H4 (cell line): ENCODE results near the gene PDGFRB. TPM values are rescaled to one million over a fixed set of nuclear protein-coding genes. Genes with fewer than 3 reads are reported as not detected.
A peak's percentile ranks its signal among the peaks of the same experiment; 100 is the strongest.

Source experiments
- DNase-seq: peaks from one replicate; pipeline ENCODE4 v3.0.0-alpha.2; 2015; ENCODE audit warnings: low spot score
- total RNA-seq: library from RNA; depleted of rRNA; stranded (reverse); fragments of >200 nt; shearing (Covaris generic); gene quantifications from 2 replicates; pipeline ENCODE4 v1.2.3, GENCODE V29; 2014

Gene PDGFRB
- total RNA-seq, 1 experiment from 2014 or later, result 30.1 TPM

- no peak for DNase-seq
Measured at GRCh38 chr5:150163035-150163434, 7.4 kb upstream of the PDGFRB start.

GRCh38 chr5:150162142-150162513 lies 6.5 kb upstream of the PDGFRB start:
- no peak for DNase-seq

- peak; percentile 66 for DNase-seq
Measured at GRCh38 chr5:150161242-150162141, 5.8 kb upstream of the PDGFRB start.

- no peak for DNase-seq
Measured at GRCh38 chr5:150160448-150161081, 4.9 kb upstream of the PDGFRB start.

- DNase-seq, result no peak
Measured at GRCh38 chr5:150159741-150160179, 4.1 kb upstream of the PDGFRB start.

DNA sequence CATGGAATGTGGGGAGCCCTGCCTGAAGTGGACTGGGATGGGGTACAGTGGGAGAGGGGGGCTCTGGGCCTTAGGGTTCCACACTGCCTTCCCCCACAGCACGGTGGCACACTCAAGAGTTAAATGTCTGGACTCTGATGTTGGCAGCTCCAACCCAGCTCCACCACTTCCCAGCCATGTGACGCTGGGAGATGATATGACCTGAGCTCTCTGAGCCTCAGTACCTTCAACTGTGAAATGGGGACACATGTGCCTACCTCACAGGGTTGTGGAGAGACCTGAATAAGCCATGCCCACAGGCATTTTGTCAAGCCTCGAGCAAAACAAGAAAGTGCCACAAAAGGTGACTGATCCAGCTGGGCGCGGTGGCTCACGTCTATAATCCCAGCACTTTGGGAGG lies 3.4 kb upstream of the PDGFRB start:
- DNase-seq, result no peak

- DNase-seq, result no peak
Measured at GRCh38 chr5:150158170-150158949, 2.7 kb upstream of the PDGFRB start.

DNA sequence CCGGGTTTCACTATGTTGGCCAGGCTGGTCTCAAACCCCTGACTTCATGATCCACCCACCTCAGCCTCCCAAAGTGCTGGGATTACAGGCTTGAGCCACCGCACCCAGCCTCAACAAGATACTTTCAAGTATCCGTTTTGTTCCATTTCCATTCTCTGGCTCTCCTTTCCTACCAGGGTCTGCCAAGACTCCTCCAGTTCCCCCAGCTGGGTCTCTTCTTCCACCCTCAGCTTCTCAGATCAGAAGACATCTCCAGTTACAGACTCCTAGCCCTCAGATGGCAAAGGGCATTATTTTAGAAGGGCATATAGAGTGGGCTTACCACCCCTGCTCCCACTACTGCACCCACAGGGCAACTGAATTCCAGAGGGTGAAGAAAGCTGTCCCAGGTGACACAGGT lies 1.5 kb upstream of the PDGFRB start:
- no peak for DNase-seq

- DNase-seq, result no peak
Measured at GRCh38 chr5:150156540-150156939, 895 bp upstream of the PDGFRB start.

DNA sequence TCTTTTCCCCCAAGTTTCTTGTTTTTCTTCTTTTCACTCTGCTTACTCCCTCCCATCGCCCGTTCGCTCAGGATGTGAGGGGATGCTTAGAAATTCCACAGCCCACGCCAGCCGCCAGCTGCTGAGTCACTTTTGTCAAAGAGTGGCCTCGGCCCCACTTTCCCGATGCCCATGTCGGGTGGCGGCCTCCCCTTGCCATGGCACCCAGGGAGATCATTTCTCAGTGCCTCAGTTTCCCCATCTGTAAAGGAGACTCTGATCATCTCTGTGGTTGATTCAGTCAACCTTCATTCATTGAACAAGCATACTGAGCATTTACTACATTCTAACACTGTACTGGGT lies 353 bp upstream of the PDGFRB start:
- DNase-seq, result no peak

DNA sequence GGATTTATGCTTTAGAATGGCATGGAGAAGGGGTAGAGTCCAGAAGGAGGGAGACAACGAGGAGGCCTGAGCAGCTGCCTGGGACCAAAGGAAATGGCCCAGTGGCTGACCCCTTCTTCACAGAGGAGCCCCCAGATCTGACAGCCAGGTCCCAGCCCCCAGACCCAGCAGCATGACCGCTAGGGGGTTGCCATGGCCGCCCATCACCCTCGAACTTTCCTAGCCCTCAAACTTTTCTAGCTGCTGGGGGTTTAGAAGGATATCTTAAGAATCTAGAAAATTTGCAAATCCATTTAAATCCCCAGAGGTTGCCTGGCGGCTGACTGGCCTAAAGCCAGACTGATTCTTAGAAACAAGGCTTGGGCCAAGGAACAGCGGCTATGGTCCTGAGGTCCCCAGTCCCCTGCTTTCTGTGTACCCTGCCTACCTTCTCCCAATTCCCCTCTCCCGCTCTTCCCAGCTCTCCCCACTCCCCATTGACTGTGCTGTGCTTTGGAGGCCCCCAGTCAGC lies 972 bp downstream of the PDGFRB start:
- DNase-seq, result no peak

DNA sequence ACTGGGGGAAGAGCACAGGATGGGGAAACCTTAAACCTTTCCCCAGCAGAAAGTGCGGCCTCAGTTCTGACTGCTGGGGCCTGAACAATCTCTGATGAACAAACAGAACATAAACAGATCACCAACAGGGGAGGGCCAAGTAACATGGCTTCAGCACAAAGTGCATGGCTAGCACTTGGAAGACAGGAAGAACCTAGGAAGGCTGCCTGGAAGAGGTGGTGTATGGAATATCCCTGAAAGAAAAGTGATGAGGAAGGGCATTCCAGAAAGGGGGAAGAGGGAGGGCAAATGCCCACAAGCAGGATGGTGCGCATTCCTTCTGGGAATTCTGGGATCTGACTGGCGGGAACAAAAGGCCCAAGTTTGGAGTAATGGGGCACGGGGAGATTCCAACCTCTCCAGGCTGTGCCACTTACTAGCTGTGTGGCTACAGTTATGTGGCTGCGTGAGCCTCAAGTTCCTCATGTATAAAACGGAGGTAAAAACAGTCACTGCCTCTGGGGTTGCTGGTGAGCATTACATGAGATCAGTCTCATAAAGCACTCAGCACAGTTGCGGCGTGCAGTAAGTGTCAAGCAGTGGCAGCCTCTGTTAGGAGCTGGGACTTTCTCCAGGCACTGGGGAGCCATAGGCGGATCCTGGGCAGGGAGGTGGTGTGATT lies 1.6 kb downstream of the PDGFRB start:
- peak; percentile 74 for DNase-seq

- no peak for DNase-seq
Measured at GRCh38 chr5:150153483-150153882, 2.2 kb downstream of the PDGFRB start.

DNA sequence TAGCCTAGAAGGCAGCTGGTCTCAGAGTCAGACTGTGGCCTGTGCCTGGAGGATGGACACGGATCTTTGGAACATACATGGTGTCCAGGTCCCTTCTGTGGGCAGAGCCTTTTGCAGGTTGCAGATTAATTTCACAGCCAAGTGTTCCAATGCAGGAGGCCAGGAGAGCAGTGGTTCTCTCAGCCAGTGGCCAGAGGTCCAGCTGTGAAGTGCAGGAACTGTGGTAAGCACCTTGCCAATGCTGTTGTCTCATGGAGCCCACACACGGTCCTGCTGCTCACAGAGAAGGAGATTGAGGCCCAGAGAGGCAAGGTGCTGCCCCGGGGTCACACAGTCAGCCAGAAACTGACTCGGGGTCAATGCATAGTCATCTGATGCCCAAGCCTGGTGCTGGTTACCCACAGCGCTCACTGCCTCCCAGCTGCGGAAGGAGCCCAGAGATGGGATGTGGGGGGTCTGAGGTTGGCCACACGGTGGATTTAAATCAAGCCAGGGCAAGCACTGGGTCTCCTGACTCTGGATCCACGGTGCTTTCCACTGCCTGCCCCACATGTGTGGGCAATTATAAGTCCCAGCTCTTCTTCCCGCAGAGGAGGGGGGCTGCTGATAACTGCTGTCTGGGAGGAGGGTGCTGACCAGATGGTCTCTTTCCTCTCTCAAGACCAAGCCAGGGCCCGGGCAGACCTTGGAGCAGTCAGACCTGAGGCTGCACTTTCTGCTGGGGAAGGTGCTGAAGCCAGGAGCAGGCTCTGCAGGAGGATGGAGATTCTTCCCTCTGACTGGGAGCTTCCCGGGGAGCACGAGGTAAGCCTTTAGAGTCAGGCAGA lies 2.8 kb downstream of the PDGFRB start:
- DNase-seq, result no peak

DNA sequence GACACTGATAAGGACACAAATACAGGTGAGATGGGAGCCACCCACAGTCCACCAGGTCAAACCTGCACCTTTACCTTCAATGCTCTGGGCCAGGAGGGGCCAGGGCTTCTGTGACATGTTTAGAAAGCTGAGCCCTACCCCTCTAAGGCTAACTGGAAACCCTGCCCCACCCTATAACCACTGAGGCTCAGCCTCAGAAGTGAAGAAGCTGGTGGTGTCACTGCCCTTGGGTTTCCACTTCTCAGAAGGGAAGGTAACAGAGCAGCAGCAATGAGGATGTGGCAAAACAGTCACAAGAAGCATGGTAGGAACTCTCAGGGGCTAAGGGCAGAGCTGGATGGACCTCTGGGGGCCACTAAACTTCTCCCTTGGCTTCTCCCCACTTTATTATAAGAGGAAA lies 6.0 kb downstream of the PDGFRB start:
- no peak for DNase-seq

GRCh38 chr5:150148117-150148927 lies 7.3 kb downstream of the PDGFRB start:
- DNase-seq, result no peak

DNA sequence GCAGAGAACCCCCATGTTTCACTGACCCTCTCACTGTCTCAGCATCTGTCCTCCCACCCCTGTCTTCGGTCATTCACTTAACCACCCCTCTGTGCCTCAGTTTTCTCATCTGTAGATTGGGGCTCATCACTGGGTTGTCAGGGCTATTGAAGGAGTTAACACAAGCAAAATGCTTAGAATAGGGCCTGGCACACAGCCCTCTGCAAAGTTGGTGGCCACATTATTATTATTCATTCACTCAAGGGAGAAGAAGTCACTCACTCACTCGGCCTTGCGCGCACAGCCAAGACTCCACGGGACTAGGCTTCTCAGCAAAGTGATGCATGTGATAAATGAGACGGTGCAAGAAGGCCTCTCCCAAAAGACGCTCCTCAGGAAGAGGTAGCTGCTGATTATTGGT lies 8.0 kb downstream of the PDGFRB start:
- no peak for DNase-seq

DNA sequence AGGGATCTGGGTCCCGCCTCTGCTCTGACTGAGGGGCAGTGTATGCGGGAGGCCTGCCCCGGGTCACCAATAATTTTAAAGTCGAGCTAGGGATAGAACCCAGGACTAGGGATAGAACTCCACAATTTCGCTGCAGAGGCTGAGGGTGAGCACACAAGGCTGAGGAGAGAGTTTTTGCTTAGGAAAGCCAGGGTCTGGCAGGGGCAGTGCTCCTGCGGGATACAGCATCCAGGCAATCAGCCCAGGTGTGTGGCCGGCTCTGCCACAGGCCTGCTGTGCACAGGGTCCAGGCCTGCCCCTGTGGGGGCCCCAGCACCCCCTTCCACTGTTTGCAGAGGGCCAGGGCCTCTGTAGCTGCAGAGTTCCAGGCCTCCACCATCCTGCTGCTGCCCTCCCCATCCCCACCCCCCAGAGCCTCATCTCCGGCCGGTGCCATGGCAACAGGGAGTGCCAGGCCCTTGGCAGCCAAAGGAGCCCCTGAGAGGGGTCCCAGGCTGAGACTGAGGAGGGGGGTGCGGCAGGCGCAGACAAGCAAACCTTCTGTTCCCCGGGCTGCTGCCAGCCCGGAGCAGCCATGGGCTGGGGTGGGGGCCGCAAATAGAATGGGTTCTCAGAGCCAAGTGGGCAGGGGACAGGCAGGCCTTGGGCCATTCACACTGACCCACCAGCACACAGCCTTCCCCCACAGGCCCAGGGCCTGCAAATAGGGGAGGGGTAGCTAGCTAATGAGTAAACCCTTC lies 8.6 kb downstream of the PDGFRB start:
- DNase-seq, result no peak

DNA sequence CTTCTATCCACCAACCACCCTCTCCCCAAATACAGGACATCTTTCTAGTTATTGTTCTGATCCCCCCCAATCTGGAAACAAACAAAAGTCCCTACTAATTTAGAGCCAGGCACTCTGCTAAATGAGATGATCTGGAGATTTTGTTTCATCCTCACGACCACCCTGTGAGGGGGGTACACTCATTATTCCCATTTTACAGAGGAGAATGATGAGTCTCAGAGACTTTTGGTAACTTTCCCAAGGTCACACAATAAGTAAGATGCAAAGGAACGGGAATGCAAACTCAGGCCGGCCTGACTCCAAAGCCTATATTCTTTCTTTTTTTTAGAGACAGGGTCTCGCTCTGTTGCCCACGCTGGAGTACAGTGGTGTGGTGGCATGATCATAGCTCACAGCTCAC lies 9.4 kb downstream of the PDGFRB start:
- no peak for DNase-seq
